CD14-positive monocyte (primary cell): ENCODE results near the gene SRCIN1. TPM values are rescaled to one million over a fixed set of nuclear protein-coding genes. Genes with fewer than 3 reads are reported as not detected.

Experiments used
- DNase-seq, 3 donors: peaks; one replicate each; pipeline ENCODE4 v3.0.0-alpha.2; 2011 to 2022
- H2AFZ ChIP-seq: 2 replicates; pipeline ENCODE4 v1.6.0; 2012; ENCODE audit warnings: mild to moderate bottlenecking, low read depth, low read length, inconsistent platforms; ENCODE audit not compliant: insufficient read depth, poor library complexity, severe bottlenecking
- H3K27ac ChIP-seq, 2 donors: 1 replicate in 1 of 2; 2 replicates in 1 of 2; pipeline ENCODE4 v1.5.1; 2012 to 2013; ENCODE audit warnings: low read length in 2 of 2, control low read depth in 1 of 2, inconsistent platforms in 1 of 2, low read depth in 1 of 2, mild to moderate bottlenecking in 1 of 2
- H3K27me3 ChIP-seq, 2 donors: one replicate each; pipeline versions ENCODE4 v1.6.0 to v1.6.1; 2011 to 2013; ENCODE audit warnings: low read length in 2 of 2; ENCODE audit not compliant: control insufficient read depth in 2 of 2, insufficient read depth in 2 of 2
- H3K36me3 ChIP-seq, 2 donors: replicated peaks in 1 of 2; 1 replicate in 1 of 2; 2 replicates in 1 of 2; pipeline versions ENCODE4 v1.5.1 to v1.6.1; 2012 to 2013; ENCODE audit warnings: low read length in 2 of 2, control low read depth in 1 of 2, inconsistent platforms in 1 of 2, mild to moderate bottlenecking in 1 of 2; ENCODE audit not compliant: insufficient read depth in 2 of 2, control insufficient read depth in 1 of 2
- H3K4me1 ChIP-seq, 2 donors: 1 replicate in 1 of 2; 2 replicates in 1 of 2; pipeline versions ENCODE4 v1.5.1 to v1.6.1; 2012 to 2013; ENCODE audit warnings: low read length in 2 of 2, control low read depth in 1 of 2, inconsistent platforms in 1 of 2, mild to moderate bottlenecking in 1 of 2, moderate library complexity in 1 of 2; ENCODE audit not compliant: insufficient read depth in 2 of 2, control insufficient read depth in 1 of 2
- H3K4me2 ChIP-seq: replicated peaks from 2 replicates; pipeline ENCODE3; 2012; ENCODE audit warnings: low read length, moderate library complexity, mild to moderate bottlenecking; ENCODE audit not compliant: poor library complexity, severe bottlenecking; ENCODE audit errors: extremely low read depth
- H3K4me3 ChIP-seq, 3 experiments: fragments of 200-600 bp in 1 of 3; sonication (generic) in 1 of 3; replicated peaks in 1 of 3; 1 replicate in 2 of 3; 2 replicates in 1 of 3; pipeline ENCODE4 v1.5.1; 2011 to 2013; ENCODE audit warnings: low read length in 3 of 3, mild to moderate bottlenecking in 3 of 3, control low read depth in 2 of 3, low read depth in 2 of 3, inconsistent platforms in 1 of 3, moderate library complexity in 1 of 3
- H3K79me2 ChIP-seq: 2 replicates; pipeline ENCODE4 v1.6.0; 2012; ENCODE audit warnings: mild to moderate bottlenecking, control low read depth, inconsistent platforms, low read length, moderate library complexity; ENCODE audit not compliant: insufficient read depth
- H3K9ac ChIP-seq: 2 replicates; pipeline ENCODE4 v1.6.0; 2017; ENCODE audit warnings: low read length, mild to moderate bottlenecking; ENCODE audit not compliant: insufficient read depth, poor library complexity, severe bottlenecking
- H3K9me3 ChIP-seq, 2 donors: replicated peaks in 1 of 2; 1 replicate in 1 of 2; 2 replicates in 1 of 2; pipeline versions ENCODE4 v1.5.1 to v1.6.1; 2012 to 2013; ENCODE audit warnings: low read length in 2 of 2, control low read depth in 1 of 2; ENCODE audit not compliant: control insufficient read depth in 1 of 2, insufficient read depth in 1 of 2
- H4K20me1 ChIP-seq: 2 replicates; pipeline ENCODE4 v1.6.0; 2012; ENCODE audit warnings: mild to moderate bottlenecking, low read length, control low read depth, moderate library complexity; ENCODE audit not compliant: insufficient read depth
- H3K27ac Mint-ChIP-seq, 7 donors: one replicate each; pipeline ENCODE4 v1.8.0; 2020; ENCODE audit warnings: mild to moderate bottlenecking in 7 of 7, mixed read lengths in 7 of 7, moderate library complexity in 6 of 7, inconsistent platforms in 2 of 7
- H3K27me3 Mint-ChIP-seq, 3 donors: one replicate each; pipeline ENCODE4 v1.8.0; 2021 to 2022; ENCODE audit warnings: low read depth in 3 of 3, mild to moderate bottlenecking in 3 of 3, mixed read lengths in 3 of 3, moderate library complexity in 3 of 3, inconsistent platforms in 1 of 3
- H3K36me3 Mint-ChIP-seq, 2 donors: one replicate each; pipeline ENCODE4 v1.8.0; 2020; ENCODE audit warnings: mixed read lengths in 2 of 2, inconsistent platforms in 1 of 2, mild to moderate bottlenecking in 1 of 2
- H3K4me1 Mint-ChIP-seq: one replicate; pipeline ENCODE4 v1.8.0; 2020; ENCODE audit warnings: mild to moderate bottlenecking, mixed read lengths
- H3K4me3 Mint-ChIP-seq, 2 donors: one replicate each; pipeline ENCODE4 v1.8.0; 2020; ENCODE audit warnings: mild to moderate bottlenecking in 2 of 2, mixed read lengths in 2 of 2, moderate library complexity in 1 of 2
- H3K9me3 Mint-ChIP-seq, 7 donors: one replicate each; pipeline ENCODE4 v1.8.0; 2020 to 2022; ENCODE audit warnings: mixed read lengths in 7 of 7, mild to moderate bottlenecking in 6 of 7, moderate library complexity in 6 of 7, inconsistent platforms in 2 of 7
- WGBS: methylation state at CpG from one replicate; pipeline ENCODE4 v1.1.5; 2013; ENCODE audit warnings: missing lambda C conversion rate; ENCODE audit not compliant: insufficient coverage; 5-methylcytosine and 5-hydroxymethylcytosine counted together
- intact Hi-C, 2 donors: fragments of 100-400 bp; cut with micrococcal nuclease; formaldehyde crosslinking; loops; one replicate each; pipeline versions ENCODE4 v1.15.0 to v1.15.1; 2023
- polyA plus RNA-seq, 3 donors: library from polyadenylated mRNA; depleted of rRNA in 1 of 3; unstranded in 2 of 3; stranded (reverse) in 1 of 3; fragments of 300-500 nt in 2 of 3; fragments of >200 nt in 1 of 3; fragmentation: Illumina TruSeq in 2 of 3; gene quantifications; 1 replicate in 2 of 3; 2 replicates in 1 of 3; pipeline ENCODE4 v1.2.3, GENCODE V29; 2012 to 2021
- TF ChIP-seq, protein P1 (sequence below): fragments of 200-600 bp; IDR thresholded peaks from one replicate; pipeline ENCODE4 v1.8.0; 2022; ENCODE audit warnings: antibody characterized with exemption, mild to moderate bottlenecking

The SRCIN1 gene
- polyA plus RNA-seq, 3 donors, result 0.01 TPM; not detected in 2

DNA sequence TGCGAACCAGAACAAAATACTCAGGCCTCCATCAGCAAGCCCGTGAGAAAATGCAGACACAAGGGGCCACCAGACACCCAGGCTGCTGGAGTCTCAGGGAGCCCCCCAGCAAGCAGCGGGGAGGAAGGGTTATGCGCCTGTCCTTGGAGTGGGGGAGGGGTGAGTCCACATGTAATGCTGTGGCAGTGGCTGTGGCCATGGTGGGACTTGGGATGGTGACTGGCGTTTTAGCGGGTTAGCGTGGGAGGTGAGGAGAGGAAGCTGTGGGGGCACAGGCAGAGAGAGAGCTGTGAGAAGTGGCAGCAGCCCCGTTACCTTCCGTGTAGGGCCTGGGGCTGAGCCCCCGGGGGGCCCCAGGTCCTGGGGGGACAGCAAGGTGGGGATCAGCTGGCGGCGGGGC lies 58.3 kb downstream of the SRCIN1 start:
- no peaks in the 10 kb centered on the region for H3K9me3 ChIP-seq
- 63% methylated on average over 9 of the region's 12 CpGs for WGBS
- H3K9ac ChIP-seq, result no peak overlapping the region
- H3K4me3 Mint-ChIP-seq, result no peak overlapping the region
- no peak for DNase-seq
- H3K79me2 ChIP-seq, result no peaks in the 10 kb centered on the region
- H3K4me1 Mint-ChIP-seq, result no peaks in the 10 kb centered on the region
- H3K9me3 Mint-ChIP-seq, result no peaks in the 10 kb centered on the region
- no peak overlapping the region for H2AFZ ChIP-seq
- H3K27ac ChIP-seq, result no peak overlapping the region
- intact Hi-C loops, result no loop called here
- H3K4me1 ChIP-seq, result no peaks in the 10 kb centered on the region
- TF ChIP-seq, protein P1, sequence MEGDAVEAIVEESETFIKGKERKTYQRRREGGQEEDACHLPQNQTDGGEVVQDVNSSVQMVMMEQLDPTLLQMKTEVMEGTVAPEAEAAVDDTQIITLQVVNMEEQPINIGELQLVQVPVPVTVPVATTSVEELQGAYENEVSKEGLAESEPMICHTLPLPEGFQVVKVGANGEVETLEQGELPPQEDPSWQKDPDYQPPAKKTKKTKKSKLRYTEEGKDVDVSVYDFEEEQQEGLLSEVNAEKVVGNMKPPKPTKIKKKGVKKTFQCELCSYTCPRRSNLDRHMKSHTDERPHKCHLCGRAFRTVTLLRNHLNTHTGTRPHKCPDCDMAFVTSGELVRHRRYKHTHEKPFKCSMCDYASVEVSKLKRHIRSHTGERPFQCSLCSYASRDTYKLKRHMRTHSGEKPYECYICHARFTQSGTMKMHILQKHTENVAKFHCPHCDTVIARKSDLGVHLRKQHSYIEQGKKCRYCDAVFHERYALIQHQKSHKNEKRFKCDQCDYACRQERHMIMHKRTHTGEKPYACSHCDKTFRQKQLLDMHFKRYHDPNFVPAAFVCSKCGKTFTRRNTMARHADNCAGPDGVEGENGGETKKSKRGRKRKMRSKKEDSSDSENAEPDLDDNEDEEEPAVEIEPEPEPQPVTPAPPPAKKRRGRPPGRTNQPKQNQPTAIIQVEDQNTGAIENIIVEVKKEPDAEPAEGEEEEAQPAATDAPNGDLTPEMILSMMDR, result no peak
- peaks cover 14 to 32% (median 15%) of the 10 kb centered on the region in 3 donors for H3K27me3 Mint-ChIP-seq
- H3K27me3 ChIP-seq, result no peaks in the 10 kb centered on the region
- no peaks in the 10 kb centered on the region for H4K20me1 ChIP-seq
- H3K4me3 ChIP-seq, result no peak overlapping the region
- no peaks in the 10 kb centered on the region for H3K36me3 Mint-ChIP-seq
- H3K27ac Mint-ChIP-seq, result no peak overlapping the region
- H3K4me2 ChIP-seq, result no peak overlapping the region
- no peaks in the 10 kb centered on the region for H3K36me3 ChIP-seq

DNA sequence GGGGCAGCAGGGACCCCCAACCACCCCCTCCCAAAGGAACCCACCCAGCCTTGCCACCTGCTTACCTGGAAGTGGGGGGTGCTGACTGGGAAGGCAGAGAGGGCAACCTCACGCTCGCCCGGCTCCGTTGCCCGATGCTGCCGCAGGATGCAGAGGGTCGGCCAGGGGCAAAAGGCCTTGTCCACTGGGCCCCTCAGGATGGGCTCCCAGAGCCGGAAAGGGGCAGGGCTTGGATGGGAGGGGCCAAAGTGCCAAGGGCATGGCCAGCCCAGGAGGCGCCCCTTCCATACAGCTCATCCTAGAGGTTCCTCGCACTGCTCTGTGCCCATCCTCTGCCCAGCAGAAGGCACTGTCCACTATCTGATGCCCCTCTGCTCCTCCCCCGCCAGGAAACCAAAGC lies 59.4 kb downstream of the SRCIN1 start:
- H3K4me3 ChIP-seq, result no peak overlapping the region
- H3K9ac ChIP-seq, result no peak overlapping the region
- WGBS, result 88% methylated on average over 7 of the region's 11 CpGs
- no peaks in the 10 kb centered on the region for H4K20me1 ChIP-seq
- no peaks in the 10 kb centered on the region for H3K79me2 ChIP-seq
- Mint-ChIP-seq H3K4me1 (no peaks in the 10 kb centered on the region), H3K27ac (peak overlapping the region in 1 of 7 donors; percentile 44), H3K36me3 (no peaks in the 10 kb centered on the region), H3K9me3 (peaks cover 0 to under 1% (median 0%) of the 10 kb centered on the region in 7 donors), H3K27me3 (peaks cover 13 to 26% (median 20%) of the 10 kb centered on the region in 3 donors), H3K4me3 (no peak overlapping the region)
- H3K4me2 ChIP-seq, result no peak overlapping the region
- no peaks in the 10 kb centered on the region for H3K36me3 ChIP-seq
- DNase-seq, result no peak
- H3K27ac ChIP-seq, result no peak overlapping the region
- H3K4me1 ChIP-seq, result no peaks in the 10 kb centered on the region
- H3K27me3 ChIP-seq, result no peaks in the 10 kb centered on the region
- H2AFZ ChIP-seq, result no peak overlapping the region
- TF ChIP-seq, protein P1, result no peak
- intact Hi-C loops, result no loop called here
- H3K9me3 ChIP-seq, result no peaks in the 10 kb centered on the region
